SK-N-SH treated with all-trans-retinoic acid at 6 μM for 48 hours (cell line): ENCODE results near the gene NCLN.

ENCODE experiments used
- ATAC-seq: fragments of 200-7000 bp; cut with Tn5 transposase; 3 replicates; pipeline ENCODE4 v1.9.1; 2020; ENCODE audit warnings: mild to moderate bottlenecking, moderate library complexity
- ARNTL ChIP-seq: fragments of 450-650 bp; formaldehyde crosslinking; IDR thresholded peaks from 2 replicates; pipeline ENCODE4 v1.5.0; 2020; ENCODE audit warnings: low read depth, mild to moderate bottlenecking, moderate library complexity, borderline replicate concordance
- BACH2 ChIP-seq: fragments of 250-450 bp; sonication (Bioruptor Pico); IDR thresholded peaks from 2 replicates; pipeline ENCODE4 v1.9.0; 2021; ENCODE audit warnings: mild to moderate bottlenecking, borderline replicate concordance
- CREB5 ChIP-seq: fragments of 250-450 bp; sonication (Bioruptor Pico); IDR thresholded peaks from 2 replicates; pipeline ENCODE4 v1.5.1; 2020; ENCODE audit warnings: low read depth, mild to moderate bottlenecking, moderate library complexity
- CSDC2 ChIP-seq: fragments of 250-450 bp; sonication (Bioruptor Pico); IDR thresholded peaks from 2 replicates; pipeline ENCODE4 v1.5.0; 2020; ENCODE audit warnings: mild to moderate bottlenecking, moderate library complexity
- ESRRG ChIP-seq: fragments of 250-450 bp; sonication (Bioruptor Pico); IDR thresholded peaks from 2 replicates; pipeline ENCODE4 v1.6.1; 2021; ENCODE audit warnings: mild to moderate bottlenecking
- GLIS3 ChIP-seq: fragments of 250-450 bp; sonication (Bioruptor Pico); IDR thresholded peaks from 2 replicates; pipeline ENCODE4 v1.5.0; 2020; ENCODE audit warnings: mild to moderate bottlenecking, moderate library complexity
- ISL1 ChIP-seq: fragments of 250-450 bp; sonication (Bioruptor Pico); IDR thresholded peaks from 2 replicates; pipeline ENCODE4 v2.1.2; 2022; ENCODE audit warnings: mild to moderate bottlenecking, moderate library complexity
- OSR1 ChIP-seq: fragments of 250-450 bp; sonication (Bioruptor Pico); IDR thresholded peaks from 2 replicates; pipeline ENCODE4 v1.8.0; 2022; ENCODE audit warnings: moderate library complexity, mild to moderate bottlenecking, inconsistent platforms
- PPARA ChIP-seq: fragments of 250-450 bp; sonication (Bioruptor Pico); IDR thresholded peaks from 2 replicates; pipeline ENCODE4 v1.5.0; 2020; ENCODE audit warnings: mild to moderate bottlenecking, borderline replicate concordance
- RARB ChIP-seq: fragments of 250-450 bp; sonication (Bioruptor Pico); IDR thresholded peaks from 2 replicates; pipeline ENCODE4 v1.8.0; 2021; ENCODE audit warnings: mild to moderate bottlenecking, moderate library complexity
- SNAI2 ChIP-seq: fragments of 250-450 bp; sonication (Bioruptor Pico); IDR thresholded peaks from 2 replicates; pipeline ENCODE4 v1.5.0; 2020; ENCODE audit warnings: mild to moderate bottlenecking, moderate library complexity
- TCF4 ChIP-seq: fragments of 250-450 bp; sonication (Bioruptor Pico); IDR thresholded peaks from 2 replicates; pipeline ENCODE4 v1.8.0; 2021; ENCODE audit warnings: mild to moderate bottlenecking, moderate library complexity, borderline replicate concordance
- TOX ChIP-seq: fragments of 250-450 bp; sonication (Bioruptor Pico); IDR thresholded peaks from 2 replicates; pipeline ENCODE4 v1.8.0; 2021; ENCODE audit warnings: mild to moderate bottlenecking, moderate library complexity, borderline replicate concordance
- ZC3H10 ChIP-seq: fragments of 250-450 bp; sonication (Bioruptor Pico); IDR thresholded peaks from 2 replicates; pipeline ENCODE4 v1.5.1; 2021; ENCODE audit warnings: mild to moderate bottlenecking, moderate library complexity
- ZFP3 ChIP-seq: fragments of 250-450 bp; sonication (Bioruptor Pico); IDR thresholded peaks from 2 replicates; pipeline ENCODE4 v1.5.0; 2020; ENCODE audit warnings: mild to moderate bottlenecking, moderate library complexity
- ZFP30 ChIP-seq: fragments of 450-650 bp; formaldehyde crosslinking; IDR thresholded peaks from 2 replicates; pipeline ENCODE4 v1.5.0; 2022; ENCODE audit warnings: mild to moderate bottlenecking, moderate library complexity
- ZNF70 ChIP-seq: fragments of 450-650 bp; formaldehyde crosslinking; IDR thresholded peaks from 2 replicates; pipeline ENCODE4 v1.5.0; 2020; ENCODE audit warnings: mild to moderate bottlenecking, moderate library complexity
- ZNF8 ChIP-seq: fragments of 450-650 bp; formaldehyde crosslinking; IDR thresholded peaks from 2 replicates; pipeline ENCODE4 v1.5.0; 2020; ENCODE audit warnings: mild to moderate bottlenecking, moderate library complexity
- TF ChIP-seq, protein P1 (sequence below): fragments of 250-450 bp; sonication (Bioruptor Pico); IDR thresholded peaks from 2 replicates; pipeline ENCODE4 v1.8.0; 2021; ENCODE audit warnings: low read depth, mild to moderate bottlenecking, moderate library complexity, borderline replicate concordance
- TF ChIP-seq, protein P2 (sequence below): fragments of 250-450 bp; sonication (Bioruptor Pico); IDR thresholded peaks from 2 replicates; pipeline ENCODE4 v1.5.0; 2020; ENCODE audit warnings: mild to moderate bottlenecking, moderate library complexity
- TF ChIP-seq, protein P3 (sequence below): fragments of 250-450 bp; sonication (Bioruptor Pico); IDR thresholded peaks from 2 replicates; pipeline ENCODE4 v1.5.1; 2021; ENCODE audit warnings: mild to moderate bottlenecking, moderate library complexity

NCLN gene

GRCh38 chr19:3175781-3176714 lies 9.7 kb upstream of the NCLN start:
- peak; percentile 54 for ATAC-seq
- TF ChIP-seq GLIS3 (CRISPR knock-in tag) (no peak), PPARA (no peak), CREB5 (CRISPR knock-in tag) (no peak), ZNF70 (CRISPR knock-in tag) (no peak), ZC3H10 (CRISPR knock-in tag) (no peak)
- TF ChIP-seq, protein P1, sequence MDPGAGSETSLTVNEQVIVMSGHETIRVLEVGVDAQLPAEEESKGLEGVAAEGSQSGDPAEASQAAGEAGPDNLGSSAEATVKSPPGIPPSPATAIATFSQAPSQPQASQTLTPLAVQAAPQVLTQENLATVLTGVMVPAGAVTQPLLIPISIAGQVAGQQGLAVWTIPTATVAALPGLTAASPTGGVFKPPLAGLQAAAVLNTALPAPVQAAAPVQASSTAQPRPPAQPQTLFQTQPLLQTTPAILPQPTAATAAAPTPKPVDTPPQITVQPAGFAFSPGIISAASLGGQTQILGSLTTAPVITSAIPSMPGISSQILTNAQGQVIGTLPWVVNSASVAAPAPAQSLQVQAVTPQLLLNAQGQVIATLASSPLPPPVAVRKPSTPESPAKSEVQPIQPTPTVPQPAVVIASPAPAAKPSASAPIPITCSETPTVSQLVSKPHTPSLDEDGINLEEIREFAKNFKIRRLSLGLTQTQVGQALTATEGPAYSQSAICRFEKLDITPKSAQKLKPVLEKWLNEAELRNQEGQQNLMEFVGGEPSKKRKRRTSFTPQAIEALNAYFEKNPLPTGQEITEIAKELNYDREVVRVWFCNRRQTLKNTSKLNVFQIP (CRISPR knock-in tag) = no peak

DNA sequence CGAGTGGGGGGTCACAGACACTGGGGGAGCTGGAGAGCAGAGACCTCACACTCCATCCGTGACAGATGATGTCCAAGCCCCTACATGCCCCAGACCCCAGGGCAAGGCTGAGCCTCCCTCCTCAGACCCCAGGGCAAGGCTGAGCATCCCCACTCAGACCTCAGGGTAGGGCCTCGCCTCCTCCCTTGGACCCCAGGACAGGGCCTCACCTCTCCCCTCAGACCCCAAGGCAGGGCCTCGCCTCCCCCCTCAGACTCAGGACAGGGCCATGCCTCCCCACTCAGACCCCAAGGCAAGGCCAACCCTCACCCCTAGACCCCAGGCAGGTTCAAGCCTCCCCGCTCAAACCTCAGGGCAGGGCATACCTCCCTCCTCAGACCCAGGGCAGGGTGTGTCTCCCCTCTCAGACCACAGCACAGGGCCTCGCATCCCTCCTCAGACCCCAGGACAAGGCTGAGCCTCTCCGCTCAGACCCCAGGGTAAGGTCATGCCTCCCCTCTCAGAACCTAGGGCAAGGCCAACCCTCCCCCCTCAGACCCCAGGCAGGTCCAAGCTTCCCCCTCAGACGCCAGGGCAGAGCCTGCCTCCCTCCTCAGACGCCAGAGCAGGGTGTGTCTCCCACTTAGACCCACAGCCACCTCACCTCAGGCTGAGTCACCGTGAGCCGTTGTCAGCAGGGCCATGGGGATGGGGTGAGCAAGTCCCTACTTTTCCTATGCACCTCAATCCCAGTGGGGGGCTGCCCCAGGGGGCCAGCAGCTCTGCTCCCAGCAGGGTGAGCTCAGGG lies 8.8 kb upstream of the NCLN start:
- TF ChIP-seq ISL1 (CRISPR knock-in tag) = no peak
- ATAC-seq = peak; percentile 59

- no peak for ATAC-seq
- TF ChIP-seq BACH2 (CRISPR knock-in tag) (no peak), RARB (CRISPR knock-in tag) (no peak), CREB5 (CRISPR knock-in tag) (no peak), ZFP30 (no peak), TOX (CRISPR knock-in tag) (no peak), ESRRG (CRISPR knock-in tag) (no peak), OSR1 (CRISPR knock-in tag) (no peak), PPARA (no peak), ZNF70 (CRISPR knock-in tag) (no peak), ARNTL (CRISPR knock-in tag) (no peak), ISL1 (CRISPR knock-in tag) (no peak), TCF4 (CRISPR knock-in tag) (no peak), SNAI2 (no peak), ZC3H10 (CRISPR knock-in tag) (no peak), ZFP3 (CRISPR knock-in tag) (no peak), CSDC2 (CRISPR knock-in tag) (no peak), ZNF8 (CRISPR knock-in tag) (no peak)
- TF ChIP-seq, protein P2, sequence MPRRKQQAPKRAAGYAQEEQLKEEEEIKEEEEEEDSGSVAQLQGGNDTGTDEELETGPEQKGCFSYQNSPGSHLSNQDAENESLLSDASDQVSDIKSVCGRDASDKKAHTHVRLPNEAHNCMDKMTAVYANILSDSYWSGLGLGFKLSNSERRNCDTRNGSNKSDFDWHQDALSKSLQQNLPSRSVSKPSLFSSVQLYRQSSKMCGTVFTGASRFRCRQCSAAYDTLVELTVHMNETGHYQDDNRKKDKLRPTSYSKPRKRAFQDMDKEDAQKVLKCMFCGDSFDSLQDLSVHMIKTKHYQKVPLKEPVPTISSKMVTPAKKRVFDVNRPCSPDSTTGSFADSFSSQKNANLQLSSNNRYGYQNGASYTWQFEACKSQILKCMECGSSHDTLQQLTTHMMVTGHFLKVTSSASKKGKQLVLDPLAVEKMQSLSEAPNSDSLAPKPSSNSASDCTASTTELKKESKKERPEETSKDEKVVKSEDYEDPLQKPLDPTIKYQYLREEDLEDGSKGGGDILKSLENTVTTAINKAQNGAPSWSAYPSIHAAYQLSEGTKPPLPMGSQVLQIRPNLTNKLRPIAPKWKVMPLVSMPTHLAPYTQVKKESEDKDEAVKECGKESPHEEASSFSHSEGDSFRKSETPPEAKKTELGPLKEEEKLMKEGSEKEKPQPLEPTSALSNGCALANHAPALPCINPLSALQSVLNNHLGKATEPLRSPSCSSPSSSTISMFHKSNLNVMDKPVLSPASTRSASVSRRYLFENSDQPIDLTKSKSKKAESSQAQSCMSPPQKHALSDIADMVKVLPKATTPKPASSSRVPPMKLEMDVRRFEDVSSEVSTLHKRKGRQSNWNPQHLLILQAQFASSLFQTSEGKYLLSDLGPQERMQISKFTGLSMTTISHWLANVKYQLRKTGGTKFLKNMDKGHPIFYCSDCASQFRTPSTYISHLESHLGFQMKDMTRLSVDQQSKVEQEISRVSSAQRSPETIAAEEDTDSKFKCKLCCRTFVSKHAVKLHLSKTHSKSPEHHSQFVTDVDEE (CRISPR knock-in tag) = no peak
- TF ChIP-seq, protein P3, sequence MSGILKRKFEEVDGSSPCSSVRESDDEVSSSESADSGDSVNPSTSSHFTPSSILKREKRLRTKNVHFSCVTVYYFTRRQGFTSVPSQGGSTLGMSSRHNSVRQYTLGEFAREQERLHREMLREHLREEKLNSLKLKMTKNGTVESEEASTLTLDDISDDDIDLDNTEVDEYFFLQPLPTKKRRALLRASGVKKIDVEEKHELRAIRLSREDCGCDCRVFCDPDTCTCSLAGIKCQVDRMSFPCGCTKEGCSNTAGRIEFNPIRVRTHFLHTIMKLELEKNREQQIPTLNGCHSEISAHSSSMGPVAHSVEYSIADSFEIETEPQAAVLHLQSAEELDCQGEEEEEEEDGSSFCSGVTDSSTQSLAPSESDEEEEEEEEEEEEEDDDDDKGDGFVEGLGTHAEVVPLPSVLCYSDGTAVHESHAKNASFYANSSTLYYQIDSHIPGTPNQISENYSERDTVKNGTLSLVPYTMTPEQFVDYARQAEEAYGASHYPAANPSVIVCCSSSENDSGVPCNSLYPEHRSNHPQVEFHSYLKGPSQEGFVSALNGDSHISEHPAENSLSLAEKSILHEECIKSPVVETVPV = no peak
- TF ChIP-seq, protein P1 (CRISPR knock-in tag) = no peak
- TF ChIP-seq, all 23 proteins: peak for 0
Observed at GRCh38 chr19:3178377-3178972, 7.3 kb upstream of the NCLN start, which contains the start of gene S1PR4. S1PR4 (plus strand) TSS chr19:3178769; CDS start chr19:3178793, 24 bp downstream.
